ENCODE data around the gene NCKAP5.

The NCKAP5 gene

GRCh38 chr2:133080822-133081221 lies 487.4 kb downstream of the NCKAP5 start:
- Histone ChIP-seq H3K9me3 (ENCODE audit: control insufficient read depth in 1 of 2, low read length in 2 of 2) (no peaks in the 10 kb centered on the region), H3K27me3 (ENCODE audit: control insufficient read depth in 1 of 2, insufficient read depth in 2 of 2, low read length in 2 of 2) (no peaks in the 10 kb centered on the region), H3K27ac (ENCODE audit: low read depth, low read length) (no peak overlapping the region), H3K4me1 (ENCODE audit: control insufficient read depth in 1 of 2, insufficient read depth in 2 of 2, low read length in 2 of 2) (no peaks in the 10 kb centered on the region), H3K9ac (ENCODE audit: low read depth in 1 of 2, low read length in 2 of 2) (no peak overlapping the region), H3K4me3 (ENCODE audit: low read depth in 1 of 2, low read length in 2 of 2) (no peak overlapping the region), H3K36me3 (ENCODE audit: control insufficient read depth in 1 of 2, insufficient read depth in 2 of 2, low read length in 2 of 2) (no peaks in the 10 kb centered on the region)

- no peak overlapping the region for H3K27ac ChIP-seq (ENCODE audit: low read depth, low read length)
- H3K9ac ChIP-seq (ENCODE audit: low read depth in 1 of 2, low read length in 2 of 2), result no peak overlapping the region
- no peaks in the 10 kb centered on the region for H3K9me3 ChIP-seq (ENCODE audit: control insufficient read depth in 1 of 2, low read length in 2 of 2)
- no peaks in the 10 kb centered on the region for H3K27me3 ChIP-seq (ENCODE audit: control insufficient read depth in 1 of 2, insufficient read depth in 2 of 2, low read length in 2 of 2)
- H3K4me3 ChIP-seq (ENCODE audit: low read depth in 1 of 2, low read length in 2 of 2), result no peak overlapping the region
- no peaks in the 10 kb centered on the region for H3K36me3 ChIP-seq (ENCODE audit: control insufficient read depth in 1 of 2, insufficient read depth in 2 of 2, low read length in 2 of 2)
- no peaks in the 10 kb centered on the region for H3K4me1 ChIP-seq (ENCODE audit: control insufficient read depth in 1 of 2, insufficient read depth in 2 of 2, low read length in 2 of 2)
Observed at GRCh38 chr2:133078667-133079411, 489.4 kb downstream of the NCKAP5 start.

- H3K36me3 ChIP-seq (ENCODE audit: control insufficient read depth in 1 of 2, insufficient read depth in 2 of 2, low read length in 2 of 2), result no peaks in the 10 kb centered on the region
- H3K27me3 ChIP-seq (ENCODE audit: control insufficient read depth in 1 of 2, insufficient read depth in 2 of 2, low read length in 2 of 2), result no peaks in the 10 kb centered on the region
- no peaks in the 10 kb centered on the region for H3K4me1 ChIP-seq (ENCODE audit: control insufficient read depth in 1 of 2, insufficient read depth in 2 of 2, low read length in 2 of 2)
- no peak overlapping the region for H3K9ac ChIP-seq (ENCODE audit: low read depth in 1 of 2, low read length in 2 of 2)
- no peak overlapping the region for H3K27ac ChIP-seq (ENCODE audit: low read depth, low read length)
- no peak overlapping the region for H3K4me3 ChIP-seq (ENCODE audit: low read depth in 1 of 2, low read length in 2 of 2)
- H3K9me3 ChIP-seq (ENCODE audit: control insufficient read depth in 1 of 2, low read length in 2 of 2), result no peaks in the 10 kb centered on the region
Observed at GRCh38 chr2:133077269-133077822, 490.9 kb downstream of the NCKAP5 start.

GRCh38 chr2:133072837-133073694 lies 495.2 kb downstream of the NCKAP5 start:
- Histone ChIP-seq H3K9ac (ENCODE audit: low read depth in 1 of 2, low read length in 2 of 2) (no peak overlapping the region), H3K36me3 (ENCODE audit: control insufficient read depth in 1 of 2, insufficient read depth in 2 of 2, low read length in 2 of 2) (no peaks in the 10 kb centered on the region), H3K4me3 (ENCODE audit: low read depth in 1 of 2, low read length in 2 of 2) (no peak overlapping the region), H3K27ac (ENCODE audit: low read depth, low read length) (no peak overlapping the region), H3K9me3 (ENCODE audit: control insufficient read depth in 1 of 2, low read length in 2 of 2) (no peaks in the 10 kb centered on the region), H3K4me1 (ENCODE audit: control insufficient read depth in 1 of 2, insufficient read depth in 2 of 2, low read length in 2 of 2) (no peaks in the 10 kb centered on the region), H3K27me3 (ENCODE audit: control insufficient read depth in 1 of 2, insufficient read depth in 2 of 2, low read length in 2 of 2) (no peaks in the 10 kb centered on the region)

DNA sequence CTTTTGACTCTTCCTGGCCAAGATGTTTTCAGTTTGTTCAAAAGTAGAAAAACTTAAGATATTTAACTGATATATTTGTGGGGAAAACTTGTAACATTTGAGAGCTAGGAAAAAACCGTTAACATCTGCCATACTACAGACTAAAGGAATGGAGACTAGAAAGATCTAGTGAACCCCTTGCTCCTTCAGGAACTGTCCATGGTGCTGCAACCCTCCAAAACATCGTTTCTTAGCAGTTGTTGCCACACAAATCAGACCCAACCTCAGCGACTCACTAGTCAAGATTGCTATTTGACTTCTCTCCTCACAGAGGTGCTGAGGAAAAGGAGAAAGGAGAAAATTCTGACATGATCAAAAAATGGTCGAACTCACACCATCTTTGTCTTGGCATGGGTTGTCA lies 504.5 kb downstream of the NCKAP5 start:
- Histone ChIP-seq H3K27me3 (ENCODE audit: control insufficient read depth in 1 of 2, insufficient read depth in 2 of 2, low read length in 2 of 2) (no peaks in the 10 kb centered on the region), H3K4me1 (ENCODE audit: control insufficient read depth in 1 of 2, insufficient read depth in 2 of 2, low read length in 2 of 2) (no peaks in the 10 kb centered on the region), H3K4me3 (ENCODE audit: low read depth in 1 of 2, low read length in 2 of 2) (no peak overlapping the region), H3K9ac (ENCODE audit: low read depth in 1 of 2, low read length in 2 of 2) (no peak overlapping the region), H3K27ac (ENCODE audit: low read depth, low read length) (no peak overlapping the region), H3K36me3 (ENCODE audit: control insufficient read depth in 1 of 2, insufficient read depth in 2 of 2, low read length in 2 of 2) (no peaks in the 10 kb centered on the region), H3K9me3 (ENCODE audit: control insufficient read depth in 1 of 2, low read length in 2 of 2) (no peaks in the 10 kb centered on the region)

DNA sequence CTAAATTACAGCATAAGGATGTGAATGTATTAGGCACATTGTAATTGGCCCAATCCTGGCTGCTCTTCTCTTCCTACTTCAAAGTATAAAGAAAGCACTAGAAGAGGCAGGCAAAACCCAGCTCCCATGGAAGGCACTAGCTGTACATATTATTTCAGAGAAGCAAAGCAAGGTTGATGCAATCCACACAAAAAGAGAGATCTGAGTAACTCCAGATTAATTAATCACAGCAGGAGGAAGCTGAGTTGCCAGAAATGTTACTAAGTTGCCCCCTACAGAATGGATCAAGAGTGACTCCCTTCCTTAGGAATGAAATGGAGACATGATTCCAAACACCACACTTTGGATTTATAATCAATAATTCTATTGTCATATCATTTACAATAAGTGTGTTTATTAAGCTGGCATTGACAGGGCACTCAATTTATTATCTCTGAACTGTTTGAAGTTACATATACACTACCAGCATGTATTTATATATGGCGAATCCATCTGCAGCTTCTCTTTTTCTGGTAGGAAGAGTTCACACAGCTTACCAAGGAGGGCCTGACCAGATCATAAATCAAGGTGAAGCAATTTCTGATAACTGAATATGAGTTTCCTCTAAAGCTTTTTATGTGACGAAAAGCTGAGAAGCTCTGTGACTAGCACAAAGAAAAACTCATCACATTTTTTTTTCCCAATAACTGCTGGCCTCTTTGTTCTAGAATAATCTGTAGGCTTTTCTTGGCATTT lies 505.2 kb downstream of the NCKAP5 start:
- no peaks in the 10 kb centered on the region for H3K9me3 ChIP-seq (ENCODE audit: control insufficient read depth in 1 of 2, low read length in 2 of 2)
- H3K27ac ChIP-seq (ENCODE audit: low read depth, low read length), result no peak overlapping the region
- no peaks in the 10 kb centered on the region for H3K27me3 ChIP-seq (ENCODE audit: control insufficient read depth in 1 of 2, insufficient read depth in 2 of 2, low read length in 2 of 2)
- H3K4me3 ChIP-seq (ENCODE audit: low read depth in 1 of 2, low read length in 2 of 2), result no peak overlapping the region
- no peaks in the 10 kb centered on the region for H3K36me3 ChIP-seq (ENCODE audit: control insufficient read depth in 1 of 2, insufficient read depth in 2 of 2, low read length in 2 of 2)
- H3K9ac ChIP-seq (ENCODE audit: low read depth in 1 of 2, low read length in 2 of 2), result no peak overlapping the region
- no peaks in the 10 kb centered on the region for H3K4me1 ChIP-seq (ENCODE audit: control insufficient read depth in 1 of 2, insufficient read depth in 2 of 2, low read length in 2 of 2)

DNA sequence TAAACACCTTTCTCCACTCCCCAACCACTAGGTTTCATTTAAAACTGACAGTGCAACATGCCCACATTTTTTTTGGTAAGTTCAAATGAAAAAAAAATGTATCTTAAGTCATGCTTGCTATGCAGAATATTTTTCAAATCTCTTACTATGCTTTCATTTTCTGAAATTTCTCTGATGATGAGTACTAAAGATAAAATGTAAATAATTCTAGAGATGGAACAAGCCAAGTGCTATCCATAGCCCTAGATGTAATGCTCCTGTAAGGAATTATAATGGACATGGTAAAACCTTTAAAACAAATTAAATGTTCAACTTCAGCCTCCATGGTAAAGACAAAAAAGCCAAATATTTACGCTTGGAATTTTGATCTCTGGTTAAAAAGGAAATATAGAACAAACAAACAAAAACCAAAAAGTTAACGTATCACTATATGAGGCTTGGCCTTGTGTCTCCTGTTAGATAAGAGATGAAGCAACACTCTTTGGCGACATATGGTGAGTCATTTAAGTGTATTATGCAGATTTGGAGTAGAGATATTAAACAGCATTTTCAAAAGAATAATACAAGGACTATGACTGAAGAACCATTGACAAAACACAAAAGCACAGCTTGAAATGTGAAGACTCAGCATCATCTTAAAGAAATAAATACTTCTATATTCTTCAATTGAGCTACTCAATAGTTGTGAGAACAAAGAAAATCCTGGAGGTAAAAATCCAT lies 506.2 kb downstream of the NCKAP5 start:
- no peaks in the 10 kb centered on the region for H3K9me3 ChIP-seq (ENCODE audit: control insufficient read depth in 1 of 2, low read length in 2 of 2)
- H3K4me3 ChIP-seq (ENCODE audit: low read depth in 1 of 2, low read length in 2 of 2), result no peak overlapping the region
- no peak overlapping the region for H3K9ac ChIP-seq (ENCODE audit: low read depth in 1 of 2, low read length in 2 of 2)
- no peaks in the 10 kb centered on the region for H3K27me3 ChIP-seq (ENCODE audit: control insufficient read depth in 1 of 2, insufficient read depth in 2 of 2, low read length in 2 of 2)
- H3K36me3 ChIP-seq (ENCODE audit: control insufficient read depth in 1 of 2, insufficient read depth in 2 of 2, low read length in 2 of 2), result no peaks in the 10 kb centered on the region
- no peaks in the 10 kb centered on the region for H3K4me1 ChIP-seq (ENCODE audit: control insufficient read depth in 1 of 2, insufficient read depth in 2 of 2, low read length in 2 of 2)
- H3K27ac ChIP-seq (ENCODE audit: low read depth, low read length), result no peak overlapping the region

DNA sequence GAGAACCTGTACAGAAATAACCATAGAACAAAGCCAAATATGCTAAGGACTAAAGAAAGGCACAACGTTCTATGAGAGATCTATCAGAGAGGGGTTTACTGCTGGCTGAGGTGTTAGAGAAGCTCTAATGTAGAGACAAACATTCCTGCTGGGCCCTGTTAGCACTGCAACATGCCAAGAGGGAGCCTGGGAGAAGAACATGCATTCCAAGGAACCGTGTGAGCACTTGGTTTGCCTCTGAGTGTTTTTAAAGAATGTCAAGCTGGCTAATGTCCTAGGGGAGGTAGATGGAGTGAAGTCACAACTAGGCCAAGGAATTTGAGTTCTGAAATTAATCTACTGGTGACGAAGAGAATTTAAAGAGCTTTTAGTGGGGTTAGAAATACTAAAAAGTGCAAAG lies 514.0 kb downstream of the NCKAP5 start:
- Histone ChIP-seq H3K4me3 (ENCODE audit: low read depth in 1 of 2, low read length in 2 of 2) (no peak overlapping the region), H3K27me3 (ENCODE audit: control insufficient read depth in 1 of 2, insufficient read depth in 2 of 2, low read length in 2 of 2) (no peaks in the 10 kb centered on the region), H3K27ac (ENCODE audit: low read depth, low read length) (no peak overlapping the region), H3K36me3 (ENCODE audit: control insufficient read depth in 1 of 2, insufficient read depth in 2 of 2, low read length in 2 of 2) (no peaks in the 10 kb centered on the region), H3K4me1 (ENCODE audit: control insufficient read depth in 1 of 2, insufficient read depth in 2 of 2, low read length in 2 of 2) (no peaks in the 10 kb centered on the region), H3K9me3 (ENCODE audit: control insufficient read depth in 1 of 2, low read length in 2 of 2) (no peaks in the 10 kb centered on the region), H3K9ac (ENCODE audit: low read depth in 1 of 2, low read length in 2 of 2) (no peak overlapping the region)

DNA sequence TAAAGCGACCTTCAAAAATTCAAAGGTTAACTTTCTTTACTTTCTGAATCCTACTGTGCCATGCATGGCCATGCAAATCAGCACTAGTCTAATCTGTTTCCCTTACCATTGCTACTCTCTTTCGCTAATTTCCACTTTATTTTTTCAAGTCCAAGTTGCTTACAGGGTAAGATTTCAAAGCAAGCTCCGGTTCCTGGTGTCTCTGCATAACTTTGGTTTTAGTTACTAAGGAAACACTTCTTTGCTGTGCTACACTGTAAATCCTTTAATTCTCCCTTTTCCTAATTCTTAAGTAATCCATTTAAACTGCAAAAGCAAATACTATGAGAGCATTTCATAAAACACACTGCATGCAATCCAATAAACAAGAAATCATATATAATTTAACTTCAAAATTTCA lies 514.7 kb downstream of the NCKAP5 start:
- Histone ChIP-seq H3K27me3 (ENCODE audit: control insufficient read depth in 1 of 2, insufficient read depth in 2 of 2, low read length in 2 of 2) (no peaks in the 10 kb centered on the region), H3K27ac (ENCODE audit: low read depth, low read length) (no peak overlapping the region), H3K36me3 (ENCODE audit: control insufficient read depth in 1 of 2, insufficient read depth in 2 of 2, low read length in 2 of 2) (no peaks in the 10 kb centered on the region), H3K9me3 (ENCODE audit: control insufficient read depth in 1 of 2, low read length in 2 of 2) (no peaks in the 10 kb centered on the region), H3K4me3 (ENCODE audit: low read depth in 1 of 2, low read length in 2 of 2) (no peak overlapping the region), H3K9ac (ENCODE audit: low read depth in 1 of 2, low read length in 2 of 2) (no peak overlapping the region), H3K4me1 (ENCODE audit: control insufficient read depth in 1 of 2, insufficient read depth in 2 of 2, low read length in 2 of 2) (no peaks in the 10 kb centered on the region)
